HepG2 (cell line): ENCODE results near the gene VPS9D1. TPM values are rescaled to one million over a fixed set of nuclear protein-coding genes. Genes with fewer than 3 reads are reported as not detected.

ENCODE experiments used
- ARNT2 ChIP-seq: sonication (generic); formaldehyde crosslinking; IDR thresholded peaks from 2 replicates; pipeline ENCODE4 v1.8.0; 2022; ENCODE audit warnings: mild to moderate bottlenecking, low read depth, missing genetic modification reagents, moderate library complexity
- ESRRA ChIP-seq: sonication (generic); formaldehyde crosslinking; IDR thresholded peaks from 2 replicates; pipeline ENCODE4 v1.5.1; 2020; ENCODE audit warnings: mild to moderate bottlenecking, low read depth, missing genetic modification reagents
- KAT7 ChIP-seq: IDR thresholded peaks from 2 replicates; pipeline ENCODE4 v1.6.1; 2018; ENCODE audit warnings: borderline replicate concordance, missing compliant biosample characterization
- MED8 ChIP-seq: sonication (generic); formaldehyde crosslinking; IDR thresholded peaks from 2 replicates; pipeline ENCODE4 v1.8.1; 2023; ENCODE audit warnings: mild to moderate bottlenecking, missing genetic modification reagents; ENCODE audit not compliant: insufficient replicate concordance
- MTA3 ChIP-seq: sonication (generic); formaldehyde crosslinking; IDR thresholded peaks from 2 replicates; pipeline ENCODE4 v1.4.0; 2020; ENCODE audit warnings: missing genetic modification reagents
- NCOA1 ChIP-seq: sonication (generic); formaldehyde crosslinking; IDR thresholded peaks from 2 replicates; pipeline ENCODE4 v1.9.0; 2021; ENCODE audit warnings: missing genetic modification reagents
- NFRKB ChIP-seq: fragments of 450-650 bp; IDR thresholded peaks from 2 replicates; pipeline ENCODE4 v1.6.1; 2017
- RAD21 ChIP-seq: fragments of 450-650 bp; formaldehyde crosslinking; IDR thresholded peaks from 2 replicates; pipeline ENCODE4 v1.5.0; 2020; ENCODE audit warnings: mild to moderate bottlenecking
- TERF1 ChIP-seq: sonication (generic); formaldehyde crosslinking; IDR thresholded peaks from 2 replicates; pipeline ENCODE4 v1.8.0; 2022; ENCODE audit warnings: mild to moderate bottlenecking, missing genetic modification reagents, moderate library complexity
- ZNF260 ChIP-seq: sonication (generic); formaldehyde crosslinking; IDR thresholded peaks from 2 replicates; pipeline ENCODE4 v1.4.0; 2020; ENCODE audit warnings: missing genetic modification reagents, low read depth, mild to moderate bottlenecking, borderline replicate concordance
- ZNF558 ChIP-seq: sonication (generic); formaldehyde crosslinking; IDR thresholded peaks from 2 replicates; pipeline ENCODE4 v1.9.0; 2022; ENCODE audit warnings: mild to moderate bottlenecking, missing genetic modification reagents, borderline replicate concordance
- ZNF615 ChIP-seq: sonication (generic); formaldehyde crosslinking; IDR thresholded peaks from 2 replicates; pipeline ENCODE4 v1.5.0; 2020; ENCODE audit warnings: mild to moderate bottlenecking, missing genetic modification reagents, borderline replicate concordance
- ZNF75D ChIP-seq: sonication (generic); formaldehyde crosslinking; IDR thresholded peaks from 2 replicates; pipeline ENCODE4 v1.8.1; 2023; ENCODE audit warnings: missing genetic modification reagents, mild to moderate bottlenecking, borderline replicate concordance
- ZSCAN29 ChIP-seq: sonication (generic); formaldehyde crosslinking; conservative IDR thresholded peaks from 2 replicates; pipeline ENCODE4 v1.4.0; 2020; ENCODE audit warnings: mild to moderate bottlenecking, missing genetic modification reagents
- polyA plus RNA-seq, 8 experiments: library from polyadenylated mRNA; depleted of rRNA in 3 of 8; stranded (reverse) in 7 of 8; unstranded in 1 of 8; fragments of >200 nt; fragmentation: Illumina TruSeq in 4 of 8; extraction: Trizol in 4 of 8; gene quantifications; 2 replicates each; pipeline versions ENCODE4 v1.2.1 to v1.2.3, GENCODE V29; 2011 to 2016; ENCODE audit warnings: low read depth in 4 of 8, missing spikeins in 1 of 8, mixed read lengths in 1 of 8; ENCODE audit not compliant: insufficient read depth in 1 of 8
- total RNA-seq, 5 experiments: library from RNA; depleted of rRNA; stranded (reverse); fragments of >200 nt; fragmentation: Illumina TruSeq; extraction: Trizol; gene quantifications; 2 replicates each; pipeline ENCODE4 v1.2.3, GENCODE V29; 2016; ENCODE audit warnings: low read depth in 1 of 5
- TF ChIP-seq, protein P1 (sequence below): sonication (generic); formaldehyde crosslinking; IDR thresholded peaks from 2 replicates; pipeline ENCODE4 v1.4.0; 2020; ENCODE audit warnings: missing genetic modification reagents
- TF ChIP-seq, protein P2 (sequence below): sonication (generic); formaldehyde crosslinking; IDR thresholded peaks from 2 replicates; pipeline ENCODE4 v1.4.0; 2020; ENCODE audit warnings: mild to moderate bottlenecking, missing genetic modification reagents
- TF ChIP-seq, protein P3 (sequence below): sonication (generic); formaldehyde crosslinking; IDR thresholded peaks from 2 replicates; pipeline ENCODE4 v1.4.0; 2020; ENCODE audit warnings: mild to moderate bottlenecking, low read depth, missing genetic modification reagents
- TF ChIP-seq, protein P4 (sequence below): sonication (generic); formaldehyde crosslinking; IDR thresholded peaks from 2 replicates; pipeline ENCODE4 v1.4.0; 2020; ENCODE audit warnings: missing genetic modification reagents

Gene VPS9D1
- total and polyA plus RNA-seq, 2 of the 13 experiments (the other 11 are each of a cell fraction or from before 2014, with no cell fraction given): 10.1 to 13.2 TPM

- TF ChIP-seq TERF1 (CRISPR knock-in tag): no peak
- no peak for TF ChIP-seq MED8
- no peak for TF ChIP-seq ZNF75D (CRISPR knock-in tag)
- no peak; the same call in 1 of the 2 replicates for TF ChIP-seq KAT7 (CRISPR knock-in tag)
- no peak for TF ChIP-seq RAD21 (CRISPR knock-in tag)
- TF ChIP-seq ARNT2: peak; percentile 35; the same call in 1 of the 2 replicates
- TF ChIP-seq, protein P1, sequence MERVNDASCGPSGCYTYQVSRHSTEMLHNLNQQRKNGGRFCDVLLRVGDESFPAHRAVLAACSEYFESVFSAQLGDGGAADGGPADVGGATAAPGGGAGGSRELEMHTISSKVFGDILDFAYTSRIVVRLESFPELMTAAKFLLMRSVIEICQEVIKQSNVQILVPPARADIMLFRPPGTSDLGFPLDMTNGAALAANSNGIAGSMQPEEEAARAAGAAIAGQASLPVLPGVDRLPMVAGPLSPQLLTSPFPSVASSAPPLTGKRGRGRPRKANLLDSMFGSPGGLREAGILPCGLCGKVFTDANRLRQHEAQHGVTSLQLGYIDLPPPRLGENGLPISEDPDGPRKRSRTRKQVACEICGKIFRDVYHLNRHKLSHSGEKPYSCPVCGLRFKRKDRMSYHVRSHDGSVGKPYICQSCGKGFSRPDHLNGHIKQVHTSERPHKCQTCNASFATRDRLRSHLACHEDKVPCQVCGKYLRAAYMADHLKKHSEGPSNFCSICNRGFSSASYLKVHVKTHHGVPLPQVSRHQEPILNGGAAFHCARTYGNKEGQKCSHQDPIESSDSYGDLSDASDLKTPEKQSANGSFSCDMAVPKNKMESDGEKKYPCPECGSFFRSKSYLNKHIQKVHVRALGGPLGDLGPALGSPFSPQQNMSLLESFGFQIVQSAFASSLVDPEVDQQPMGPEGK (CRISPR knock-in tag): peak; percentile 73
- no peak for TF ChIP-seq ZNF615
- TF ChIP-seq NCOA1: no peak
- 0 out of 2 replicates have a peak, but pooled peaks have one; percentile 16 for TF ChIP-seq ZSCAN29 (CRISPR knock-in tag)
- TF ChIP-seq NFRKB: no peak
- peak; percentile 97 for TF ChIP-seq ESRRA (CRISPR knock-in tag)
- TF ChIP-seq ZNF558: no peak
- TF ChIP-seq MTA3 (CRISPR knock-in tag): no peak
- TF ChIP-seq, protein P2, sequence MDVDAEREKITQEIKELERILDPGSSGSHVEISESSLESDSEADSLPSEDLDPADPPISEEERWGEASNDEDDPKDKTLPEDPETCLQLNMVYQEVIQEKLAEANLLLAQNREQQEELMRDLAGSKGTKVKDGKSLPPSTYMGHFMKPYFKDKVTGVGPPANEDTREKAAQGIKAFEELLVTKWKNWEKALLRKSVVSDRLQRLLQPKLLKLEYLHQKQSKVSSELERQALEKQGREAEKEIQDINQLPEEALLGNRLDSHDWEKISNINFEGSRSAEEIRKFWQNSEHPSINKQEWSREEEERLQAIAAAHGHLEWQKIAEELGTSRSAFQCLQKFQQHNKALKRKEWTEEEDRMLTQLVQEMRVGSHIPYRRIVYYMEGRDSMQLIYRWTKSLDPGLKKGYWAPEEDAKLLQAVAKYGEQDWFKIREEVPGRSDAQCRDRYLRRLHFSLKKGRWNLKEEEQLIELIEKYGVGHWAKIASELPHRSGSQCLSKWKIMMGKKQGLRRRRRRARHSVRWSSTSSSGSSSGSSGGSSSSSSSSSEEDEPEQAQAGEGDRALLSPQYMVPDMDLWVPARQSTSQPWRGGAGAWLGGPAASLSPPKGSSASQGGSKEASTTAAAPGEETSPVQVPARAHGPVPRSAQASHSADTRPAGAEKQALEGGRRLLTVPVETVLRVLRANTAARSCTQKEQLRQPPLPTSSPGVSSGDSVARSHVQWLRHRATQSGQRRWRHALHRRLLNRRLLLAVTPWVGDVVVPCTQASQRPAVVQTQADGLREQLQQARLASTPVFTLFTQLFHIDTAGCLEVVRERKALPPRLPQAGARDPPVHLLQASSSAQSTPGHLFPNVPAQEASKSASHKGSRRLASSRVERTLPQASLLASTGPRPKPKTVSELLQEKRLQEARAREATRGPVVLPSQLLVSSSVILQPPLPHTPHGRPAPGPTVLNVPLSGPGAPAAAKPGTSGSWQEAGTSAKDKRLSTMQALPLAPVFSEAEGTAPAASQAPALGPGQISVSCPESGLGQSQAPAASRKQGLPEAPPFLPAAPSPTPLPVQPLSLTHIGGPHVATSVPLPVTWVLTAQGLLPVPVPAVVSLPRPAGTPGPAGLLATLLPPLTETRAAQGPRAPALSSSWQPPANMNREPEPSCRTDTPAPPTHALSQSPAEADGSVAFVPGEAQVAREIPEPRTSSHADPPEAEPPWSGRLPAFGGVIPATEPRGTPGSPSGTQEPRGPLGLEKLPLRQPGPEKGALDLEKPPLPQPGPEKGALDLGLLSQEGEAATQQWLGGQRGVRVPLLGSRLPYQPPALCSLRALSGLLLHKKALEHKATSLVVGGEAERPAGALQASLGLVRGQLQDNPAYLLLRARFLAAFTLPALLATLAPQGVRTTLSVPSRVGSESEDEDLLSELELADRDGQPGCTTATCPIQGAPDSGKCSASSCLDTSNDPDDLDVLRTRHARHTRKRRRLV (CRISPR knock-in tag): no peak
- TF ChIP-seq, protein P3, sequence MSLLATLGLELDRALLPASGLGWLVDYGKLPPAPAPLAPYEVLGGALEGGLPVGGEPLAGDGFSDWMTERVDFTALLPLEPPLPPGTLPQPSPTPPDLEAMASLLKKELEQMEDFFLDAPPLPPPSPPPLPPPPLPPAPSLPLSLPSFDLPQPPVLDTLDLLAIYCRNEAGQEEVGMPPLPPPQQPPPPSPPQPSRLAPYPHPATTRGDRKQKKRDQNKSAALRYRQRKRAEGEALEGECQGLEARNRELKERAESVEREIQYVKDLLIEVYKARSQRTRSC (CRISPR knock-in tag): no peak
- no peak for TF ChIP-seq ZNF260 (CRISPR knock-in tag)
- TF ChIP-seq, protein P4, sequence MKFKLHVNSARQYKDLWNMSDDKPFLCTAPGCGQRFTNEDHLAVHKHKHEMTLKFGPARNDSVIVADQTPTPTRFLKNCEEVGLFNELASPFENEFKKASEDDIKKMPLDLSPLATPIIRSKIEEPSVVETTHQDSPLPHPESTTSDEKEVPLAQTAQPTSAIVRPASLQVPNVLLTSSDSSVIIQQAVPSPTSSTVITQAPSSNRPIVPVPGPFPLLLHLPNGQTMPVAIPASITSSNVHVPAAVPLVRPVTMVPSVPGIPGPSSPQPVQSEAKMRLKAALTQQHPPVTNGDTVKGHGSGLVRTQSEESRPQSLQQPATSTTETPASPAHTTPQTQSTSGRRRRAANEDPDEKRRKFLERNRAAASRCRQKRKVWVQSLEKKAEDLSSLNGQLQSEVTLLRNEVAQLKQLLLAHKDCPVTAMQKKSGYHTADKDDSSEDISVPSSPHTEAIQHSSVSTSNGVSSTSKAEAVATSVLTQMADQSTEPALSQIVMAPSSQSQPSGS: 0 out of 2 replicates have a peak, but pooled peaks have one; percentile 45
These were observed 26.5 kb downstream of the VPS9D1 start (continued) for GRCh38 chr16:89693931-89694783.
